Type B pancreatic cell (in vitro differentiated cells): ENCODE data around the gene APBA2. TPM values are rescaled to one million over a fixed set of nuclear protein-coding genes. Genes with fewer than 3 reads are reported as not detected.

Source experiments
- DNase-seq: peaks from one replicate; pipeline ENCODE4 v3.0.0; 2021; ENCODE audit warnings: mixed read lengths; ENCODE audit not compliant: unreplicated experiment; ENCODE audit errors: extremely low spot score
- H3K27ac Mint-ChIP-seq: 2 replicates; pipeline ENCODE4 v1.8.0; 2021; ENCODE audit warnings: mild to moderate bottlenecking, mixed read lengths
- H3K27me3 Mint-ChIP-seq: 2 replicates; pipeline ENCODE4 v1.8.0; 2021; ENCODE audit warnings: mixed read lengths
- H3K36me3 Mint-ChIP-seq: 2 replicates; pipeline ENCODE4 v1.8.0; 2021; ENCODE audit warnings: mixed read lengths
- H3K4me1 Mint-ChIP-seq: one replicate; pipeline ENCODE4 v1.8.0; 2021; ENCODE audit warnings: mixed read lengths; ENCODE audit not compliant: unreplicated experiment
- H3K4me3 Mint-ChIP-seq: 2 replicates; pipeline ENCODE4 v1.8.0; 2021; ENCODE audit warnings: mild to moderate bottlenecking, mixed read lengths
- H3K9me3 Mint-ChIP-seq: 2 replicates; pipeline ENCODE4 v1.8.0; 2021; ENCODE audit warnings: mixed read lengths
- total RNA-seq: library from RNA; stranded (reverse); gene quantifications from 2 replicates; pipeline ENCODE4 v1.2.1, GENCODE V29; 2021; ENCODE audit warnings: low replicate concordance
- TF ChIP-seq, protein P1 (sequence below): fragments of 200-600 bp; sonication (generic); conservative IDR thresholded peaks from 2 replicates; pipeline ENCODE4 v1.5.0; 2021; ENCODE audit warnings: antibody characterized with exemption, mild to moderate bottlenecking

Gene APBA2
- total RNA-seq, 1 donor from 2014 or later: 33.3 TPM

DNA sequence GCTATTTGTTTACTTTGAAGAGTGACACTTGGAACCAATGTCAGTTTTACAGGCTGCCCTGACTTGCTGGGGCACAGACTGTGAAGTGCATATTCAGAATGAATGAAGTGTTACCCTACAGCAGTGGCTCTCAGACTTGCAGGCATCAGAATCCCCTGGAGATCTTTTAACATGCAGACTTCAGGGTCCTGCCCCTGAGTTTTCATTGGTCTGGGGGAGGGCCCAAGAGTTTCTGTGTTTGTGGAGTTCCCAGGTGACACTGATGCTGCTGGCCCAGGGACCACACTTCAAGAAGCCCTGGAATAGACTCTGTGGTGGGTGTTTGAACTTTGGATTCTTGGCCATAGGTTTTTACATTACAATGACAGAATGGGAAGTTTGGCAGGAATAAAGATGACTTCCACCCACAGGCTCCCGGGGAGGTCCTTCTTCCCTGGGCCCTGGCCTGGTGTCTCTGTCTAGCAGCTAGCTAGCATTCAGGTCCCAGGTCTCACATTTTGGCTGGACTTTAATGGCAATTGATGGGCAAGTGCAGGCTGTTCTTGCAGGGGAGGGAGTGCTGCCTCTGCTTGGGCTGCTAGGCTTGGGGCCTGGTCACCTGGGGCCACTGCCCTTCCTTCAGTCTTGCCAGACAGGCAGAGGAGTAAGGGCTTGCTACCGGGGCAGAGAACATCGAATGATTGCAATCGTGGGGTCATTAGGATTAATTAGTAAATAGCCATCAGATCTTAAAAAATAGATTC, 149.0 kb downstream of the APBA2 start:
- Mint-ChIP-seq H3K27ac (no peak overlapping the region), H3K27me3 (no peaks in the 10 kb centered on the region), H3K4me3 (no peak overlapping the region), H3K9me3 (no peaks in the 10 kb centered on the region), H3K4me1 (peaks cover 4% of the 10 kb centered on the region), H3K36me3 (no peaks in the 10 kb centered on the region)
- TF ChIP-seq, protein P1, sequence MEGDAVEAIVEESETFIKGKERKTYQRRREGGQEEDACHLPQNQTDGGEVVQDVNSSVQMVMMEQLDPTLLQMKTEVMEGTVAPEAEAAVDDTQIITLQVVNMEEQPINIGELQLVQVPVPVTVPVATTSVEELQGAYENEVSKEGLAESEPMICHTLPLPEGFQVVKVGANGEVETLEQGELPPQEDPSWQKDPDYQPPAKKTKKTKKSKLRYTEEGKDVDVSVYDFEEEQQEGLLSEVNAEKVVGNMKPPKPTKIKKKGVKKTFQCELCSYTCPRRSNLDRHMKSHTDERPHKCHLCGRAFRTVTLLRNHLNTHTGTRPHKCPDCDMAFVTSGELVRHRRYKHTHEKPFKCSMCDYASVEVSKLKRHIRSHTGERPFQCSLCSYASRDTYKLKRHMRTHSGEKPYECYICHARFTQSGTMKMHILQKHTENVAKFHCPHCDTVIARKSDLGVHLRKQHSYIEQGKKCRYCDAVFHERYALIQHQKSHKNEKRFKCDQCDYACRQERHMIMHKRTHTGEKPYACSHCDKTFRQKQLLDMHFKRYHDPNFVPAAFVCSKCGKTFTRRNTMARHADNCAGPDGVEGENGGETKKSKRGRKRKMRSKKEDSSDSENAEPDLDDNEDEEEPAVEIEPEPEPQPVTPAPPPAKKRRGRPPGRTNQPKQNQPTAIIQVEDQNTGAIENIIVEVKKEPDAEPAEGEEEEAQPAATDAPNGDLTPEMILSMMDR: no peak
- no peak for DNase-seq

DNA sequence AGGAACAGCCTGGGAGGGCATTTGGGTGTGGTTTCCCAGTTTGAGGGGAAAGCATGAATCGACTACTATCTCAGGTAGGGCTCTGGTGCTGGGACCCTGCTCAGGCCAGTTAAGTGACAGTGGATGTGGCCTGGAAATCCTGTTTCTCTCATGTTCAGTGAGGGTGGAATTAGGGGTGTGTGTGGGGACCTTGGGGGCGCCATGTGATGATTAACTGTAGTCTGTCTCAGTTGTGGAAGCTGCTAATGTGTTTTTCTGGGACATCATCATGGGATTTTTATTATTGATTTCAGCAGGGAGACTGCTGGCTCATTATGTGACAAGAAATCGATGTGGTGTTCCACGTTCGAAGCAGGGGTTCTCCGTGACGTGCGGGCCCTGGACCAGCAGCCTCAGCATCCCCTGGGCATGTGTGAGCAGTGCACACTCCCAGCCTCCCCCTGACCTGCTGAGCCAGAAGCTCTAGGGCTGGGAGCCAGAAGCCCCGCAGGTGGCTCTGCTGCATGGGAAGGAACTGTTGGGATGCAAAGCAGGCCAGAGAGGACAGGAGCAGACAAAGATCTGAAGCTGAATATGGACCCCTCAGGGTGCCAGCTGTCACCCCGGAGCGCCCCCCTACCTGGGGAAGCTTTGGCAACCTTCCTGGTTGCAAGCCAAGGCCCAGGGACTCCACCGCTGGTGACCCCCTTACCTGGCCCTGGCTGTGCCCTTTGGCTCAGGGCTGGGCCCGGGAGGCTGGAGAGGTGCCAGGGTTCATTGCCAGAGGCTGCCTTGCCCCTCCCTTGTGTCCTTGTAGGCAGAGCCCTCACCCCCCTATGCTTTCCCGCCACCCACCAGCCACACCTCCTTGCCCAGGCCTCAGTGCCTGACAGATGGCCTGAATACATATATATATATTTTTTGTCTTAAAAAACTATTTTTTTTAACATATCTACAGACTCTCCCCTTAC, 149.8 kb downstream of the APBA2 start:
- peaks cover 4% of the 10 kb centered on the region for H3K4me1 Mint-ChIP-seq
- DNase-seq: no peak
- H3K36me3 Mint-ChIP-seq: no peaks in the 10 kb centered on the region
- no peak overlapping the region for H3K4me3 Mint-ChIP-seq
- no peaks in the 10 kb centered on the region for H3K9me3 Mint-ChIP-seq
- H3K27me3 Mint-ChIP-seq: no peaks in the 10 kb centered on the region
- TF ChIP-seq, protein P1: no peak
- H3K27ac Mint-ChIP-seq: no peak overlapping the region

DNA sequence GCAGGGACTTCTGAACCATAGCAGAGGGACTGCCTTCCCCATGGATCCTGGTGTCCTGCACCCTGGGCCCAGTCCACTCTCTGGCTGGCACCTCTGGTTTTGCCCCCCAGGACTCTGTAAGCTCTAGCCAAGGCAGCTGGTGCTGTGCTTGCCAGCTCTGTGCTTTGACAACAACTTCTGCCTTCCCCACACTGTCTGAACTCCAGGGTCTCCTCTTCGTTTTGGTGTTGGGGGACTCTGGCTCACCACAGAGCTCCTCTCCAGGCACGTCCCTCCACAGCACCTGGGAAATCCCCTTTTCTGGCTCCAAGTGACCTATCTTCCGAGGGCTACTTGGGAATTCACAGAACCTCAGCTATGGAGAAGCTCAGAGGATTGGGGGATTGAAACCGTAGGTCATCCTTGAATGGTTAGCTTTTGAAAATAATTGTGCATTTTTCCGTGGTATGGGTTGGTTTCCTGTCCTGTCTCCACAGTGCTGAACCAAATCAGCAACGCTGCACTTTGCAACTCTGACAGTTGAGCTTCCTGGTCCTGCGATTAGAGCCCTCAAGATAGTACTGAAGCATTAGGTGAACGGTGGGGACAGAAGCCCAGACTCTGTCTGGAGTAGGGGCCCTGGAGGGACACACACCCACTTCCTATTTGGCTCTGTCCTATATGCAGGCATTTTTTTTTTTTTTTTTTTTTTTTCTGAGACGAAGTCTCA, 152.4 kb downstream of the APBA2 start:
- Mint-ChIP-seq H3K27ac (no peak overlapping the region), H3K4me1 (peaks cover 14% of the 10 kb centered on the region), H3K4me3 (no peak overlapping the region), H3K27me3 (no peaks in the 10 kb centered on the region), H3K36me3 (no peaks in the 10 kb centered on the region), H3K9me3 (no peaks in the 10 kb centered on the region)
- no peak for DNase-seq
- TF ChIP-seq, protein P1: no peak

DNA sequence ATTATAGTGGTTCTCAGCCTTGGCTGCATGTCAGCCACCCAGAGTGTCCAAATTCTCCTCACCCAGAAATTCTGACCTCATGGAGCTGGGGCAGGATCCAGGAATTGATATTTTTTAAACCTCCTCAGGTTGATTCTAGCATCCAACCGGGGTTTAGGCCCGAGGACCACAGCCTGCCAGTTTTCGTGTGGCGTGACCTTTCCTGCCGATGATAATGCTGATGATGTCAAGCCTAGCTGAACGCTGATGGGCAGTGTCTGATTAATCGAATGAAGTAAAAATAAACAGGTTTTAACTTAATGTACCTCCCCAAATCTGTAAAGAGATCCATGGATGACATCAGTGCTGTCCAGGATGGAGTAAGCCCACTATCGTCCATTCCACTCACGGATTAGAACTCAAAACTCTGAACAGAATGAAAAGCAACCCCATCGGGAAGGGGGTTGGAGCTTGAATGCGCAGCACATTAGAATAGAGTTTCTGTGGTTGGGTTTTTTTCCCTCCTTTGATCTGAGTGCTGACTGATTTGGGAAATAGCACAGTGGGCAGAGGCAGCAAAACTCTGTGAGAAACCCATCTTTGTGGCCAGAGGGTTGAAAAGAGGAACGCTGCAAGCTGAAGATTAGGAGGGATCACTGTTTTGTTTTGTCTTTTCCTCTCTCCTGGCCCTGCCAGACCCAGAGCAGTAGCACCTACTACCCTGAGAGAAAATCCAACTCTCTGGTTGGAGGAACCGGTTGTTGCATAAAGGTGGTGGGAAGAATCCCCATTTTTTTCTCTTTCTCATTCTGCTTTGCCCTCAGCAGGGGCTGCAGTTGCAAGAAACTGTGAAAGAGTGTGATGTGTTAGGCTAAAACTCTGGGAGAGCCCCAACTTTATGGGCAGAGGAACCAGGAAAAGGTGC, 153.9 kb downstream of the APBA2 start:
- TF ChIP-seq, protein P1: no peak
- no peaks in the 10 kb centered on the region for H3K27me3 Mint-ChIP-seq
- no peak for DNase-seq
- no peaks in the 10 kb centered on the region for H3K9me3 Mint-ChIP-seq
- no peaks in the 10 kb centered on the region for H3K36me3 Mint-ChIP-seq
- H3K4me1 Mint-ChIP-seq: peaks cover 26% of the 10 kb centered on the region
- no peak overlapping the region for H3K27ac Mint-ChIP-seq
- H3K4me3 Mint-ChIP-seq: no peak overlapping the region

DNA sequence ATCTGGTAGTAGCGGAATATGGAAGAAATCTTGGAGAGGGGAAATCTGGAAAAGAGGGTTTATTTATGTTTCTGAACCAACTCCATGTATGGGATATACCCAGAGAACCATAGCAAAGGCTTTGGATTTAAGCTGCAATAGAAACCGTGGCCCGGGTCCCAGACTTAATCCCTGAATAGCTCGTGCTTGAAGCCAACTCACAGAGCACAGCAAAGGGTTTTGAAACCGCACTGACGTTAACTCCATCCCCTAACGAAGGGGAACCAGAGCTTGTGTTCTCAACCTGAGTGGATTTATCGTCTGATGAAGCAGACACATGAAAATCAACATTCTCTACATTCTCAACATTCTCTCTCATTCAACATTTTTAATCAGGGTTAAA, 154.6 kb downstream of the APBA2 start:
- Mint-ChIP-seq H3K4me1 (peaks cover 26% of the 10 kb centered on the region), H3K4me3 (no peak overlapping the region), H3K27ac (no peak overlapping the region), H3K9me3 (no peaks in the 10 kb centered on the region), H3K36me3 (no peaks in the 10 kb centered on the region), H3K27me3 (no peaks in the 10 kb centered on the region)
- TF ChIP-seq, protein P1: no peak
- DNase-seq: no peak
